ENCODE results near the gene ZNF430. TPM values are rescaled to one million over a fixed set of nuclear protein-coding genes. Genes with fewer than 3 reads are reported as not detected.

The ZNF430 gene
- 1.7 to 2.7 TPM (median 2.1 TPM) in 5 replicates for total RNA-seq (2022; extraction: Qiagen RNA extraction; ENCODE audit: low read depth)

DNA sequence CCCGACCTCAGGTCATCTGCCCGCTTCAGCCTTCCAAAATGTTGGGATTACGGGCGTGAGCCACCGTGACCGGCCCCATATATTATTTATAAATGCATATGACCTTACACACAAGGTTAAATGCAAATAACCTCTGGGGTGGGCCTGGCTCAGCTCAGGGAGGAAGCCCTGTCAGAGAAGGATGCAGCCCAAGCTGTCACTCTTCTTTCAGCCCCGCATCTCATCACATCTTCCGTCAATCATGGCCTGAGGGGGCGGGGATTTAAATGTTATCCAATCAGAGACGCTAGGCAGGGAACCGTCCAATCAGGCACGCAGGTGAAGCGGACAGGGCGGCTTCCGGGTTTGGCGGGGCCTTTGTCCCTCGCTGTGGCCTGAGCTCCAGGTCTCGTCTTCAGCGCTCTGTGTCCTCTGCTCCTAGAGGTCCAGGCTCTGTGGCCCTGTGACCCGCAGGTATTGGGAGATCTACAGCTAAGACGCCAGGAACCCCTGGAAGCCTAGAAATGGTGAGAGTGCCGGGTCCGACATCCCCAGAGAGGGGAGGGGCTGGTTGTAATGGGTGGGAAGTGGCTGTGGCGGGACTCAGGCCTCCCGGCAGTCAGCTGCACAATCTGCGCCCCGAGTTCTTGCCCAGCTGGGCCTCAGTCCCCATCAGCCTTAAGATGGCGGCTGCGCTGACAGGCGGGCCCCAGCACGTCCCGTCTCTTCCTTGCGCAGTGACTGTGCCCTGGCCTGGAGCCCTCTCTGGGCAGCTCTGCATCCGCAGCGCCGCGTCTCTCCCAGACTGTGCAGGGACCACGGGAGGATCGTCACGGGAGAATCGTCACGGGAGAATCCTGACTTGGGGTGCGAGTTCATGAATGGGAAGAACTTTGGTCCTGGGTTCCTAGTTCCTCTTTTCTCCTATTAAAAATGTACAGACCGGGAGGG, at the start of gene ZNF430:
ZNF430 (plus strand) TSS at position 360 of the 930 bp plus-strand sequence; CDS start at position 504, 144 bp downstream.

DNA sequence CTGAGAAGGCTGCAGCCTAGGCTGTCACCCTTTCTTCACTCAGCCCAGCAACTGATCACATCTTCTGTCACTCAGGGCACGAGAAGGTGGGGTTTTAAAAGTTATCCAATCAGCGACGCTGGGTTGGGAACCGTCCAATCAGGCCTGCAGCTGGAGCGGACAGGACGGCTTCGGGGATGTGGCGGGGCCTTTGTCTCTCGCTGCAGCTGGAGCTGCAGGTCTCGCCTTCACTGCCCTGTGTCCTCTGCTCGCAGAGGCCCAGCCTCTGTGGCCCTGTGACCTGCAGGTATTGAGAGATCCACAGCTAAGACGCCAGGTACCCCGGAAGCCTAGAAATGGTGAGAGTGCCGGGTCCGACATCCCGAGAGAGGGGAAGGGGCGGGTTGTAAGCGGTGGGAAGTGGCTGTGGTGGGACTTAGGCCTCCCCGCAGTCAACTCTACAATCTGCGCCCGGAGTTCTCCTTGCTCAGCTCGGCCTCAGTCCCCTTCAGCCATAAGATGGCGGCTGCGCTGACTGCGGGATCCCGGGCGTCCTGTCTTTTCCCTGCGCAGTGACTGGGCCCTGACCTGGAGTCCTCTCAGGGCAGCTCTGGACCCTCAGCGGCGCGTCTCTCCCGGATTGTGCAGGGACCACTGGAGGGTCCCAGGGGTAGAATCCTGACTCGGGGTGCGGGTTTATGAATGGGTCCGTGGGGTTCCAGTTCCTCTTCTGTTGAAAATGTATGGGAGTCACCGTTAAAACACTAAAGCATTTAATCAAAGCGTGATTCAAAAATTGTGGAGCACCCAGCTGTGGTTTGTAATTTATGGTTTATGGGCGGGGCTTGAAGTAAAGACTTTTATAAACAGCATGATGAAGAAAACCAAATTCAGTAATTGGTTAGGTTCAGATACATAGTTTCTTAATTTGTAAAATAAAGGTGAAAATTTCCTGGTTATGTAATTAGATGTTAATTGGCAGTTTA, 61.8 kb downstream of the ZNF430 start, which contains the start of gene ZNF714:
ZNF714 (plus strand) TSS at position 193 of the 965 bp plus-strand sequence. CDS start 16,066 bp downstream, outside the sequence.

Other genes with a start within 250 kb of the ZNF430 start
- gene ZNF66, start 244.4 kb upstream of the ZNF430 start, total RNA-seq (2022; extraction: Qiagen RNA extraction; ENCODE audit: low read depth), result not detected in 5 replicates
- 0.09 to 0.30 TPM (median 0.19 TPM) in 4 of 5 replicates, not detected in the other for gene ZNF85, start 97.4 kb upstream of the ZNF430 start, total RNA-seq (2022; extraction: Qiagen RNA extraction; ENCODE audit: low read depth)
- 2.4 to 4.0 TPM (median 3.6 TPM) in 5 replicates for gene ZNF714, start 61.5 kb downstream of the ZNF430 start, total RNA-seq (2022; extraction: Qiagen RNA extraction; ENCODE audit: low read depth)
- gene ZNF431, start 121.4 kb downstream of the ZNF430 start, total RNA-seq (2022; extraction: Qiagen RNA extraction; ENCODE audit: low read depth), result 3.1 to 5.6 TPM (median 4.1 TPM) in 5 replicates